GM12872 (cell line): ENCODE data around the gene AURKA.

Experiments
- TF ChIP-seq, protein P1 (sequence below): IDR thresholded peaks from 3 replicates; pipeline ENCODE4 v1.5.1; 2011; ENCODE audit warnings: low read depth, mild to moderate bottlenecking, low read length, moderate library complexity; ENCODE audit not compliant: insufficient read depth

AURKA gene

DNA sequence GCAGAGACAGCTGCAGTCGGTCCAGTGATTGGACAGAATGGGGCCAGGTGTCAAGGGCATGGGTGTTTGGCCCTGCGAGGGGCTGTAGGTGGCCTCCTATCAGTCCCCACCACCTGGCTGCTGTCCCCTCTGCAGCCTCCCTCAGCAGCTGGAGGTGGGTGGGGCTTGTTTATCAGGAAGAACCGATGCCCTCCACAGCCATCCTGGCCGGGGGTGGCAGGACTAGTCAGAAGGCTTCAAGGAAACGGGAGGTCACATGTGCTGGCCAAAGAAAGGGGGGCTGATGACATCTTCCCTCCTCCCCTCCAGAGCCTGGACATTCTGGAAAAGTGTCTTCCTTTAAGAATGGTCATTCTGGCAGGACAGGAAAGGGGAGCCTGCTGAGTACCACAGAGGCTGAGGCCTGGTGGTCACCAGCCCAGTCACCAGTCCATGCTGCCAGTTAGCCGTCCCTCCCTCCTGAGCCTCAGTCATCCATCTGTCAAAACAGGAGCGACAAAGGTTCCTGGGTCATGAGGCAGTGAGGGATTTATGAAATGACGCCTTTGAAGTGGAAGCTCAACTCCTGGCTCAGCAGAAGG, 29.1 kb downstream of the AURKA start:
- TF ChIP-seq, protein P1, sequence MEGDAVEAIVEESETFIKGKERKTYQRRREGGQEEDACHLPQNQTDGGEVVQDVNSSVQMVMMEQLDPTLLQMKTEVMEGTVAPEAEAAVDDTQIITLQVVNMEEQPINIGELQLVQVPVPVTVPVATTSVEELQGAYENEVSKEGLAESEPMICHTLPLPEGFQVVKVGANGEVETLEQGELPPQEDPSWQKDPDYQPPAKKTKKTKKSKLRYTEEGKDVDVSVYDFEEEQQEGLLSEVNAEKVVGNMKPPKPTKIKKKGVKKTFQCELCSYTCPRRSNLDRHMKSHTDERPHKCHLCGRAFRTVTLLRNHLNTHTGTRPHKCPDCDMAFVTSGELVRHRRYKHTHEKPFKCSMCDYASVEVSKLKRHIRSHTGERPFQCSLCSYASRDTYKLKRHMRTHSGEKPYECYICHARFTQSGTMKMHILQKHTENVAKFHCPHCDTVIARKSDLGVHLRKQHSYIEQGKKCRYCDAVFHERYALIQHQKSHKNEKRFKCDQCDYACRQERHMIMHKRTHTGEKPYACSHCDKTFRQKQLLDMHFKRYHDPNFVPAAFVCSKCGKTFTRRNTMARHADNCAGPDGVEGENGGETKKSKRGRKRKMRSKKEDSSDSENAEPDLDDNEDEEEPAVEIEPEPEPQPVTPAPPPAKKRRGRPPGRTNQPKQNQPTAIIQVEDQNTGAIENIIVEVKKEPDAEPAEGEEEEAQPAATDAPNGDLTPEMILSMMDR, result no peak

DNA sequence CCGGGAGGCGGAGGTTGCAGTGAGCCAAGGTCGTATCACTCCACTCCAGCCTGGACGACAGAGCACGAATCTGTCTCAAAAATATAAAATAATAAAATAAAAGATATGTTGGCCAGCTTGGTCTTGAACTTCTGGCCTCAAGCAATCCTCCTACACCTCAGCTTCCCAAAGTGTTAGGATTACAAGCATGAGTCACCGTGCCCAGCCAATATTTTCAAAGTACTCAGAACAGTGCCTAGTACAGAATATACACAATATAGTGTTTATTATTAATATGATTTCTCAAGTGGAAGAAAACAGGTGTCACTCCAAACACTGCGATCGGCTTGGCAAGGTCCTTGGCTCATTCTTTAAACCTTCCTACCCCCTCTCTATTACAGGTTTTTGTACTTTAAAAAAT, 30.1 kb downstream of the AURKA start:
- TF ChIP-seq, protein P1, result no peak

DNA sequence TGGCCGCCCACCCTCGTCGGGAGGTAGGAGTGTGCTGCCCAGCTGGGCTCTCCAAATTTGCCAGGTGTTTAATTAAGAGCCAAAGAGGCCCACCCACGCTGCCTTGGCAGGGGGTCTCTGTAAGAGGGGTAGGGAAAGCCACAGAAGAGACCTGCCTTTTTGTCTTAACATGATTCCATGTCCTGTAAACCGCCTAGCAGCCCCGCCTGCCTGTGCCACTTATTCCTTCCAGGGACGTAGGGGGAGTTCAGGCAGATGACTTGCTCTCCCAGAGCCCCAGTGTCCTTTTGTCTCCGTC, 31.2 kb downstream of the AURKA start:
- TF ChIP-seq, protein P1, result no peak

DNA sequence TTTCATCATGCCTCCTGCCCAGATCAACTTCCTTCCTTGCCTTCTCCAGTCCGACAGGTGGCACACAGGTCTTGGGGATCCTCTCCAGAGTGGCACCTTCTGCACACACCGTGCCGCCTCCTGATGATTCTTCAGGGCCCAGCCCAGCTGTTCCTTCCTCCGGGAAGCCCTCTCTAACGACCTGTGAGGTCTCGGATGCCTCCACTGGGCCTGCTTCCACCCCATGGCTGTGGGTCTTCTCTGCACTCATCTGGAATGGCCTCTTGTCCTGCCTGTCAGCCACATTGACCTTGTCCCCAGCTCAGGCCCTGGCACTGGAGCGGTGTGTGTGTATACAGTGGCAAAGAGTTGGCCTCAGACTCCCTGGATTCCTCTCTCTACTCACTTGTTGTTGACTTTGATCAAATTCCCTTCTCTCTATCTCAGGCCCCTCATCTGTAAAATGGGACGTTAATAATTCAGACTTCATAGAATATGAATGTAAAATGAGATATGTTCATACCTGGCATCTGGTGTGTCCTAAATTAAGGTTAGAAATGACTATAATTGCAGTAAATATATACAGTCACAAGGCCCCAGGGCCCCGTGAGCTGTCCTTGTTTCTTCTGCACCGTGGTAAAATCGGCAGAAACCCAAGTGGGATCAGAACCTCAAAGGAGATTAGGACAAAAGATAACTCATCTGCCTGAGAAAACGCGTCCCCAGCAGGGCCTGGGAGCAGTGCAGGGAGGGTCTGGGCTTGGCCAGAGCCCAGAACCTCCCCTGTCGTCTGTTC, 31.7 kb downstream of the AURKA start:
- TF ChIP-seq, protein P1, result no peak

DNA sequence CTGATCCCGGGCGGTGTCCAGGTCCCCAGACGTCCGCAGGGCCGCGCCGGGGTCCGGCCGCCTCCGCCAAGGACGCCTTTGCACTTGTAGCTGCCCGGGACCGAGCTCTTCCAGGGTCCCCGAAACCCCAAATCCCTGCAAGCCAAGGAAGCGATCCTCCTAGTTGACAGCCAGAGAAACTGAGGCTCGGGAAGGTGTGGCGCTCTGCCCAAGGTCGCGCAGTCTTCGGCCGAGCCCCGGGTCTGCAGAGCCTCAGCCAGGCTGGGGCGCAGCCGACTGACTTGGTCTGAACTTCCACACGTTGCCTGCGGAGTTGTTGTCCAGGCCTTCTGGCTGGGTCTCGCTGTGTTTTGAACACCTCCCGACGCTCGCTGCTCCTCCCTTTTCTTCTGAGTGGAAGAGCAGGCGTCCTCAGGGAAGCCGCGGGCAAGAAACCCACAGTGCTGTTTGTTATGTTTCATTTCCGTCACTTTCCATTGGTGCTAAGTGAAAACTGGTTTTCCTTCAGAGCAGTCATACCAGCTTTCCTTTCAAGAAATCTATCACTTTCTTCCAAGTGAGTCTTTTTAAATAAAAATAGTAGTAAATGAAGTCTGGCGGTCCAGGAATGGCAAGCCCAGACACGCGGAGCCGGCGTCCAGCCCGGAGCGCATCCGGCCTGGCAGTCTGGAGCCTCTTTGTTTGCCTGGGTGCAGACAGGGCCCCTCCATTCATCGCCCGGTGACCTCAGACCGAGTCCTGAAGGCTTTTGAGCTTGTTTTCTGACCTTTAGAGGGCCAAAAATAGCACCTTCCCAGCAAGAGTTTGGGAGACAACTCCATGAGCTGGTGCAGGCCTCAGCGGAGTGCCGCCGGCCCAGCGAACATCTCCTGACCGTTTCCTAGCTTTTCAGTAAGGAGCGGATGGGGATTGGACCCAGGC, 32.5 kb downstream of the AURKA start:
- TF ChIP-seq, protein P1, result no peak

DNA sequence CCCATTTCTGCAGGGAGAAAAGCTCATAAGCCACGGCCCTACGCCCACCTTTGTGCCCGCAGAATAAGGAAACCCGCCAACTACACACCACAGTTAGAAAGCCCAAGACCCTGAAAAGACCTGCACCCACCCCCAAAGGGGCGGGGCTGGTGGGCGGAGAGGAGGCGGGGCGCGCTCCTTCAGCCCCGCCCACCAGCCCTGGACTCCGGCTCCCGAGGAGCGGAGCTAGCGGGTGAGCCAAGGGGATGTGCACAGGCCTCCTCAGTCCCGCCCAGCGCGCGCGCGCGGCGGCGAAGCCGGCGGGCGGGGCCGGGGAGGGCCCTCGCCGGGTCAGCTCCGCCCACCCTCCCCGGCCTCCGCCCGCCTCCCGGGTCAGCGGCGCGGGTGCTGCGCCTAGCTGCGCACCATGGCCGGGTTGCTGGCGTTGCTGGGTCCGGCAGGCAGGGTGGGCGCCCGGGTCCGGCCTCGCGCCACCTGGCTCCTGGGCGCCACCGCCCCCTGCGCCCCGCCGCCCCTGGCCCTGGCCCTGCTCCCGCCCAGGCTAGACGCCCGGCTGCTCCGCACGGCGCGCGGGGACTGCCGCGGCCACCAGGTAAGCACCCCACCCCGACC, 33.3 kb downstream of the AURKA start, which contains the start of gene FAM210B:
Gene FAM210B (plus strand): TSS at position 375 of the 612 bp plus-strand sequence. CDS start 32 bp downstream, at position 407.
- TF ChIP-seq, protein P1, result no peak

DNA sequence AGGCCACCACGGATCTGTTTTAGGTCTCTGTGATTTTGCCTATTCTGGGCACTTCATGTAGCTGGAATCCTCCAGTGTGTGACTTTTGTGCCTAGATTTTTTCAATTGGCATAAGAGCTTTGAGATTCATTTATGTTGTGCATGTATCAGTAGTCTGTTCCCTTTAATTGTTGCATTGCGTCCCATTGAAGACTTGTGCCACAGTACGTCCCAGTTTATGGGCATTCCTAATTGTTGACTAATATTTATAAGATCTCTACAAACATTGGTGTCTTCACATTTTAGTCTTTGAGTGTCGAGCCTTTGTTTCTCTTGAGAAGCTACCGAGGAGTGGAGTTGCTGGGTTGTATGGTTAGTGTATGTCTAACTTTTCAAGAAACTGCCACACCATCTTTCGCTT, 33.9 kb downstream of the AURKA start:
- TF ChIP-seq, protein P1, result no peak
